HG02852 (cell line): ENCODE data around the gene LMTK2.

Experiments used
- ATAC-seq: cut with Tn5 transposase; IDR thresholded peaks from one replicate; pipeline ENCODE4 v1.9.1; 2021; ENCODE audit warnings: mild to moderate bottlenecking, moderate library complexity; ENCODE audit not compliant: unreplicated experiment

LMTK2 gene

GRCh38 chr7:98200364-98200763, 93.7 kb downstream of the LMTK2 start:
- peak; percentile 46 for ATAC-seq

- ATAC-seq: peak; percentile 82
These were observed 95.9 kb downstream of the LMTK2 start for GRCh38 chr7:98202367-98203195.

GRCh38 chr7:98203261-98203963, 96.8 kb downstream of the LMTK2 start:
- peak; percentile 42 for ATAC-seq

- no peak for ATAC-seq
These were observed 97.4 kb downstream of the LMTK2 start for GRCh38 chr7:98203964-98204605.

- no peak for ATAC-seq
These were observed 98.0 kb downstream of the LMTK2 start for GRCh38 chr7:98204670-98205069.

- ATAC-seq: no peak
These were observed 98.6 kb downstream of the LMTK2 start for GRCh38 chr7:98205162-98205845.

GRCh38 chr7:98206451-98207330, 100.0 kb downstream of the LMTK2 start:
- ATAC-seq: no peak

- no peak for ATAC-seq
These were observed 102.7 kb downstream of the LMTK2 start for GRCh38 chr7:98209166-98209920.

- no peak for ATAC-seq
These were observed 104.0 kb downstream of the LMTK2 start for GRCh38 chr7:98210513-98211220.

GRCh38 chr7:98211221-98211675, 104.6 kb downstream of the LMTK2 start, which contains the start of gene BHLHA15:
Gene BHLHA15, plus strand, starts transcription at chr7:98211439. Its CDS starts 871 bp downstream, at chr7:98212310.
- peak; percentile 38 for ATAC-seq

- ATAC-seq: no peak
These were observed 105.2 kb downstream of the LMTK2 start for GRCh38 chr7:98211676-98212531.

- ATAC-seq: no peak
These were observed 105.9 kb downstream of the LMTK2 start for GRCh38 chr7:98212532-98213041.

- no peak for ATAC-seq
These were observed 106.7 kb downstream of the LMTK2 start for GRCh38 chr7:98213296-98213887.

- no peak for ATAC-seq
These were observed 107.5 kb downstream of the LMTK2 start for GRCh38 chr7:98213888-98214810.

GRCh38 chr7:98214811-98215321, 108.2 kb downstream of the LMTK2 start:
- ATAC-seq: no peak
